Subcutaneous preadipocyte (primary cell): ENCODE data around the gene FOXC1. TPM values are rescaled to one million over a fixed set of nuclear protein-coding genes. Genes with fewer than 3 reads are reported as not detected.

ENCODE experiments used
- total RNA-seq: library from RNA; depleted of rRNA; stranded (reverse); fragments of >200 nt; gene quantifications from 2 replicates; pipeline ENCODE4 v1.2.3, GENCODE V29; 2012

FOXC1 gene
- 2.3 and 2.6 TPM in 2 replicates for total RNA-seq

DNA sequence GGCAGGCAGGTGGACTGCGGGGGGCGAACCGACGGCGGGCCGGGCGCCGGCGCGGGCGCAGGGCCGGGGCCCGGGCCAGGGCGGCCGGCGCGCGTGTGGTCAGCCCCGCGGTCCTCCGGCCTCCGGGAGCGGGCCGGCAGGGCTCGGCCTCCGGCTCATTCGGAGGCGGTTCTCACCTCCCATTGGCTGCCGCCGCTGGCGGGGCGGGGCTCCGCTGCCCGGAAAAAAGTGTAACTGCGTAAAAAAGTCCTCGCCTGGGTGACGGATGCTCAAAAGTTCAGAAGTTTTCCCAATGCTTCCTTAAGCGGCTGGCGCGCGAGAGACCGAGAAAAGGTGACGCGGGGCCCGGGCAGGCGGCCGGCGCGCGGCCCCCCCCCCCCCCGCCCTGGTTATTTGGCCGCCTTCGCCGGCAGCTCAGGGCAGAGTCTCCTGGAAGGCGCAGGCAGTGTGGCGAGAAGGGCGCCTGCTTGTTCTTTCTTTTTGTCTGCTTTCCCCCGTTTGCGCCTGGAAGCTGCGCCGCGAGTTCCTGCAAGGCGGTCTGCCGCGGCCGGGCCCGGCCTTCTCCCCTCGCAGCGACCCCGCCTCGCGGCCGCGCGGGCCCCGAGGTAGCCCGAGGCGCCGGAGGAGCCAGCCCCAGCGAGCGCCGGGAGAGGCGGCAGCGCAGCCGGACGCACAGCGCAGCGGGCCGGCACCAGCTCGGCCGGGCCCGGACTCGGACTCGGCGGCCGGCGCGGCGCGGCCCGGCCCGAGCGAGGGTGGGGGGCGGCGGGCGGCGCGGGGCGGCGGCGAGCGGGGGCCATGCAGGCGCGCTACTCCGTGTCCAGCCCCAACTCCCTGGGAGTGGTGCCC, at the start of gene FOXC1:
Gene FOXC1, plus strand, starts transcription at position 268 of the 849 bp plus-strand sequence. Its CDS starts 531 bp downstream, at position 799.

Other genes with a start within 250 kb of the FOXC1 start
- gene FOXF2, start 220.3 kb upstream of the FOXC1 start, total RNA-seq, result 5.1 and 5.5 TPM in 2 replicates